Non-pigmented ciliary epithelial cell (primary cell): ENCODE data around the gene OR10G7.
"Not testable (repeated sequence)": the region's sequence is repeated elsewhere in the genome, so short reads cannot be mapped to it uniquely, and the experiment has no call there.

Experiments
- DNase-seq: peaks from one replicate; pipeline ENCODE4 v3.0.0-alpha.2; 2010; ENCODE audit warnings: low read depth

The OR10G7 gene

DNA sequence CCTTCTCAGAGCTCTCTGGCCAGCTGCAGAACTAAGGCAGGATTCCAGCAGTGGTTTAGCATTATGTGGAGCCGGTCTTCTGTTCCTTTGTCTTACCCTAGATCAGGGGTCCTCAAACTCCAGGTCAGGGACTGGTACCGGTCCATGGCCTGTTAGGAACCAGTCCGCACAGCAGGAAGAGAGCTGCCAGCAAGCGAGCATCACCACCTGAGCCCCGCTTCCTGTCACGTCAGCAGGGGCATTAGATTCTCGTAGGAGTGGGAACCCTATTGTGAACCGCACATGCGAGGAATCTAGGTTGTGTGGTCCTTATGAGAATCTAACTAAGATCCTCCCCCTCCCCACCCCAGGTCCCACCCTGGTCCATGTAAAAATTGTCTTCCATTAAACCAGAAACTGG, 1.6 kb downstream of the OR10G7 start:
- DNase-seq: no peak

DNA sequence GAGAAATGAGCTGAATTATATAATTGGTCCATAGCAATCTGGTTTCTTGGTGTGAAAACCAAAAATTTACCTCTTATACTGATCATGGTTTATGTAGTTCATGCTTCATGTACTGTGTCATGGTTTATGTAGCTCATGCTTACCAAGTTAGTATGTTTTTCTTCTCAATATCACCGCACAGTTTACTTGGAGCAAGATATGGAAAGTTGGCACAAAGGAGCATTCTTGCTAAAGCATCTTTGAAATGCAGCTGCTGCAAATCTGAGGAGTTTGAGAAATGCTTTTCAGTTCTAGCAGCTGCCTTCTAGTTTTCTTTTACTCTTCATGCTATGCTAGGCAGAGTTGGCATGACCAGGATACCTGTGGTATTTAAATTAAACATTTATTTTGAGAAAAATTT, 4.5 kb downstream of the OR10G7 start:
- no peak for DNase-seq

DNA sequence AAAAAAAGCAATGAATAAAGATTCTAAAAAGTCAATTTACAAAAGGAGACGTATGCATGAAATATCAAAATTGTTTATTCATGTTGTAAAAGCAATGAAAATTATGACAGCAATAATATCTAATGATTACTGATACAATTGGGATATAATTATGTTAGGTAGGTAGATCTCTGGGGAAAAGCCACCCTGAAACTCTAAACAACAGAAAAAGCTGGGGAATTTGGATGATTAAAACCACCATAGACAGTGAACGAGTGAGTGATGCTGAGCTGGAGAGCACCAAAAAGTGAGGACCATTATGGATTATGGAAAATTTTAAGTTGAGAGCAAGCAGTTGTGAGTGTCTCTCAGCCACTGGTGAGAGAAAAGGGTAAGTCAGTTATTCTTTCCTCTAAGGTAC, 14.6 kb downstream of the OR10G7 start, which contains the start of gene OR10G8:
TSS of gene OR10G8 (plus strand) at position 301 of the 400 bp plus-strand sequence. CDS start 2,825 bp downstream, outside the sequence.
- DNase-seq: no peak

- DNase-seq: not testable (repeated sequence)
Measured at GRCh38 chr11:124015837-124016236, 25.3 kb downstream of the OR10G7 start.

DNA sequence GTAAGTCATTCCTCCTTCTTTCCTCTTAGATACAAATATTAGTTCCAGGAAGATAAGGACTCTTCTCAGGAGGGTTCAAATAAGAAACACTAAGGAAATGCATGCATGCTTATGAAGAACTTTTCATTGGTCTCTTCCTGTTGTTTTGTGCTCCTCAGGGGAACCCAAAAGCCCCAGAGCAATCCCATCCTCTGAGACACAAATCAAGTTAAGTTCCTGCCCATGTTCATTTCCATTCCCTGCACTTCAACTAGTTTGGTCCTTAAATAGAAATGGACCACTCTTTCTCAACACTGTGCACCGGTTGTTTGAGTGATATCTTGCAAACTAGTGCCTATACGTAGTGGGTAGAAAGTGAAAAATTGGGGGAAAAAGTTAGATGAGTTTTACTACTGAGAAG, 28.4 kb downstream of the OR10G7 start, which contains the start of gene OR10G4:
TSS of gene OR10G4 (plus strand) at position 301 of the 400 bp plus-strand sequence. CDS start 2,578 bp downstream, outside the sequence.
- no peak for DNase-seq

DNA sequence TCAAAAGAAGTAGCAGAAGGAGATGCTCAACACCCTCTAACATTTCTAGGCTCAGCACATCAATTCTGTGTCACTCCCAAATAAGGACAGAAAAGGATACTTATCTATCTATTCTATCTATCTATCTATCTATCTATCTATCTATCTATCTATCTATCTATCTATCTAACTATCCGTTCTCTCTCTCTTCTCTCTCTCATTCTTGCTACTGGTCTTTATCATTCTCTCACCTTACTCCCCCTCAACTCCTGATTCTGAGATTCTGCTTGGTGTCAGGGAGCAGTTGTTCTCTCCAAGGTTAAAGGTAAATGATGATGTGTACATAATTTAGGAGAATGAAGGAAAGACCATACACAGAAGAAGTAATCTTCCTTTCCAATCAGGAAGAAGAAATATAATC, 46.0 kb downstream of the OR10G7 start, which contains the start of gene OR10G6:
TSS of gene OR10G6 (minus strand) at position 43 of the 400 bp plus-strand sequence. CDS start at position 43, 0 bp downstream.
- DNase-seq: no peak
